Activated T-helper 17 cell treated with anti-CD3 and anti-CD28 coated beads, Interleukin-2, amount 50 U/mL, for 72 hours (primary cell): ENCODE measurements around the gene AKAP13. TPM values are rescaled to one million over a fixed set of nuclear protein-coding genes. Genes with fewer than 3 reads are reported as not detected.

Source experiments
- ATAC-seq: fragments of 150-1000 bp; cut with Tn5 transposase; replicated peaks from 2 replicates; pipeline ENCODE4 v1.10.0; 2021; ENCODE audit warnings: mild to moderate bottlenecking, moderate library complexity
- H3K27ac Mint-ChIP-seq: one replicate; pipeline ENCODE4 v1.8.0; 2022; ENCODE audit warnings: mixed read lengths
- H3K27me3 Mint-ChIP-seq: one replicate; pipeline ENCODE4 v1.8.0; 2022; ENCODE audit warnings: mixed read lengths
- H3K36me3 Mint-ChIP-seq: one replicate; pipeline ENCODE4 v1.8.0; 2022; ENCODE audit warnings: low read depth, mild to moderate bottlenecking, mixed read lengths
- H3K4me1 Mint-ChIP-seq: one replicate; pipeline ENCODE4 v1.8.0; 2022; ENCODE audit warnings: mixed read lengths
- H3K4me3 Mint-ChIP-seq: one replicate; pipeline ENCODE4 v1.8.0; 2022; ENCODE audit warnings: mild to moderate bottlenecking, mixed read lengths
- H3K9me3 Mint-ChIP-seq: one replicate; pipeline ENCODE4 v1.8.0; 2022; ENCODE audit warnings: mixed read lengths
- total RNA-seq, 2 donors: library from RNA; stranded (reverse); gene quantifications; one replicate each; pipeline ENCODE4 v1.2.3, GENCODE V29; 2022

The AKAP13 gene
- total RNA-seq, 2 donors from 2014 or later, result 95.9 to 152 TPM

- no peak for ATAC-seq
- peak overlapping the region; percentile 73 for H3K4me3 Mint-ChIP-seq
- no peaks in the 10 kb centered on the region for H3K27me3 Mint-ChIP-seq
- peaks cover 42% of the 10 kb centered on the region for H3K4me1 Mint-ChIP-seq
- peak overlapping the region; percentile 94 for H3K27ac Mint-ChIP-seq
- no peaks in the 10 kb centered on the region for H3K9me3 Mint-ChIP-seq
- peaks cover 84% of the 10 kb centered on the region for H3K36me3 Mint-ChIP-seq
Observed at GRCh38 chr15:85687329-85687728, 306.9 kb downstream of the AKAP13 start.

- peak overlapping the region; percentile 96 for H3K27ac Mint-ChIP-seq
- ATAC-seq, result no peak
- H3K4me3 Mint-ChIP-seq, result peak overlapping the region; percentile 86
- H3K9me3 Mint-ChIP-seq, result no peaks in the 10 kb centered on the region
- H3K27me3 Mint-ChIP-seq, result no peaks in the 10 kb centered on the region
- peaks cover 54% of the 10 kb centered on the region for H3K4me1 Mint-ChIP-seq
- peaks cover 84% of the 10 kb centered on the region for H3K36me3 Mint-ChIP-seq
Observed at GRCh38 chr15:85688711-85689110, 308.3 kb downstream of the AKAP13 start.

GRCh38 chr15:85689729-85690128 is 309.3 kb downstream of the AKAP13 start:
- Mint-ChIP-seq H3K27me3 (no peaks in the 10 kb centered on the region), H3K36me3 (peaks cover 84% of the 10 kb centered on the region), H3K9me3 (no peaks in the 10 kb centered on the region), H3K4me3 (peak overlapping the region; percentile 86), H3K27ac (peak overlapping the region; percentile 96), H3K4me1 (peaks cover 56% of the 10 kb centered on the region)
- peak; percentile 43 for ATAC-seq

GRCh38 chr15:85690561-85691231 is 310.3 kb downstream of the AKAP13 start:
- Mint-ChIP-seq H3K4me3 (peak overlapping the region; percentile 86), H3K9me3 (no peaks in the 10 kb centered on the region), H3K36me3 (peaks cover 84% of the 10 kb centered on the region), H3K27ac (peak overlapping the region; percentile 96), H3K27me3 (no peaks in the 10 kb centered on the region), H3K4me1 (peaks cover 56% of the 10 kb centered on the region)
- peak; percentile 75 for ATAC-seq

GRCh38 chr15:85691350-85692240 is 311.2 kb downstream of the AKAP13 start:
- ATAC-seq, result peak; percentile 57
- H3K27ac Mint-ChIP-seq, result peak overlapping the region; percentile 96
- H3K4me3 Mint-ChIP-seq, result peak overlapping the region; percentile 86
- no peaks in the 10 kb centered on the region for H3K9me3 Mint-ChIP-seq
- peaks cover 60% of the 10 kb centered on the region for H3K4me1 Mint-ChIP-seq
- peaks cover 84% of the 10 kb centered on the region for H3K36me3 Mint-ChIP-seq
- H3K27me3 Mint-ChIP-seq, result no peaks in the 10 kb centered on the region

GRCh38 chr15:85692321-85692720 is 311.9 kb downstream of the AKAP13 start:
- peak overlapping the region; percentile 96 for H3K27ac Mint-ChIP-seq
- H3K27me3 Mint-ChIP-seq, result no peaks in the 10 kb centered on the region
- H3K36me3 Mint-ChIP-seq, result peaks cover 84% of the 10 kb centered on the region
- H3K4me3 Mint-ChIP-seq, result peak overlapping the region; percentile 86
- H3K4me1 Mint-ChIP-seq, result peaks cover 53% of the 10 kb centered on the region
- no peaks in the 10 kb centered on the region for H3K9me3 Mint-ChIP-seq
- no peak for ATAC-seq

GRCh38 chr15:85692873-85693272 is 312.5 kb downstream of the AKAP13 start:
- no peaks in the 10 kb centered on the region for H3K27me3 Mint-ChIP-seq
- peak overlapping the region; percentile 96 for H3K27ac Mint-ChIP-seq
- H3K4me1 Mint-ChIP-seq, result peaks cover 48% of the 10 kb centered on the region
- H3K4me3 Mint-ChIP-seq, result peak overlapping the region; percentile 86
- H3K36me3 Mint-ChIP-seq, result peaks cover 84% of the 10 kb centered on the region
- H3K9me3 Mint-ChIP-seq, result no peaks in the 10 kb centered on the region
- ATAC-seq, result peak; percentile 51

- H3K4me3 Mint-ChIP-seq, result peak overlapping the region; percentile 86
- no peaks in the 10 kb centered on the region for H3K27me3 Mint-ChIP-seq
- peaks cover 88% of the 10 kb centered on the region for H3K36me3 Mint-ChIP-seq
- peak overlapping the region; percentile 96 for H3K27ac Mint-ChIP-seq
- H3K4me1 Mint-ChIP-seq, result peaks cover 48% of the 10 kb centered on the region
- no peak for ATAC-seq
- H3K9me3 Mint-ChIP-seq, result no peaks in the 10 kb centered on the region
Observed at GRCh38 chr15:85693277-85693676, 312.9 kb downstream of the AKAP13 start.

GRCh38 chr15:85694091-85694490 is 313.7 kb downstream of the AKAP13 start:
- peak overlapping the region; percentile 96 for H3K27ac Mint-ChIP-seq

GRCh38 chr15:85700767-85701166 is 320.4 kb downstream of the AKAP13 start:
- Mint-ChIP-seq H3K4me3 (no peak overlapping the region), H3K27me3 (no peaks in the 10 kb centered on the region), H3K36me3 (peaks cover 82% of the 10 kb centered on the region), H3K4me1 (peaks cover 34% of the 10 kb centered on the region), H3K27ac (peak overlapping the region; percentile 56), H3K9me3 (no peaks in the 10 kb centered on the region)
- no peak for ATAC-seq

More at GRCh38 chr15:85694091-85694490, 313.7 kb downstream of the AKAP13 start:
- Mint-ChIP-seq H3K4me3 (peak overlapping the region; percentile 86), H3K9me3 (no peaks in the 10 kb centered on the region), H3K36me3 (peaks cover 91% of the 10 kb centered on the region), H3K27me3 (no peaks in the 10 kb centered on the region), H3K4me1 (peaks cover 40% of the 10 kb centered on the region)
- ATAC-seq, result no peak

GRCh38 chr15:85702321-85703101 is 322.1 kb downstream of the AKAP13 start:
- no peaks in the 10 kb centered on the region for H3K27me3 Mint-ChIP-seq
- H3K27ac Mint-ChIP-seq, result peak overlapping the region; percentile 98
- peaks cover 73% of the 10 kb centered on the region for H3K36me3 Mint-ChIP-seq
- ATAC-seq, result peak; percentile 63
- peaks cover 46% of the 10 kb centered on the region for H3K4me1 Mint-ChIP-seq
- H3K9me3 Mint-ChIP-seq, result no peaks in the 10 kb centered on the region
- H3K4me3 Mint-ChIP-seq, result peak overlapping the region; percentile 86

GRCh38 chr15:85704066-85704465 is 323.7 kb downstream of the AKAP13 start:
- peak overlapping the region; percentile 86 for H3K4me3 Mint-ChIP-seq
- peaks cover 78% of the 10 kb centered on the region for H3K36me3 Mint-ChIP-seq
- H3K4me1 Mint-ChIP-seq, result peaks cover 59% of the 10 kb centered on the region
- ATAC-seq, result peak; percentile 45
- H3K27ac Mint-ChIP-seq, result peak overlapping the region; percentile 98
- no peaks in the 10 kb centered on the region for H3K27me3 Mint-ChIP-seq
- H3K9me3 Mint-ChIP-seq, result no peaks in the 10 kb centered on the region

GRCh38 chr15:85704720-85705429 is 324.5 kb downstream of the AKAP13 start:
- Mint-ChIP-seq H3K4me3 (peak overlapping the region; percentile 86), H3K36me3 (peaks cover 81% of the 10 kb centered on the region), H3K9me3 (no peaks in the 10 kb centered on the region)

More at GRCh38 chr15:85704720-85705429, 324.5 kb downstream of the AKAP13 start:
- Mint-ChIP-seq H3K27me3 (no peaks in the 10 kb centered on the region), H3K4me1 (peaks cover 59% of the 10 kb centered on the region), H3K27ac (peak overlapping the region; percentile 98)
- peak; percentile 17 for ATAC-seq
